H1 (cell line): ENCODE data around the gene RSBN1. TPM values are rescaled to one million over a fixed set of nuclear protein-coding genes. Genes with fewer than 3 reads are reported as not detected.

ENCODE experiments used
- CTCF ChIA-PET: fragments of 300-600 bp; sonication (Branson Sonifier 250); formaldehyde crosslinking; loops from one replicate; lab custom pipeline; 2021; ENCODE audit not compliant: partially characterized antibody; lab: Charles Lee
- POLR2A ChIA-PET: fragments of 300-600 bp; sonication (Branson Sonifier 250); formaldehyde crosslinking; loops from one replicate; lab custom pipeline; 2021; ENCODE audit warnings: inconsistent platforms; ENCODE audit not compliant: partially characterized antibody; lab: Charles Lee
- DNase-seq, 2 experiments: peaks; one replicate each; pipeline versions ENCODE4 v3.0.0 to v3.0.0-alpha.2; 2010 to 2022; ENCODE audit warnings: low spot score in 2 of 2, low read depth in 1 of 2, mixed read lengths in 1 of 2
- FAIRE-seq: peaks from 2 replicates; lab custom pipeline; 2011; peaks lifted over from hg19 to GRCh38; lab: Jason Lieb, UNC
- H2AFZ ChIP-seq: 2 replicates; pipeline ENCODE4 v1.8.1; 2012; ENCODE audit warnings: low read length, inconsistent platforms
- H2AK5ac ChIP-seq: 2 replicates; pipeline ENCODE4 v1.6.1; 2013; ENCODE audit warnings: low read depth, low read length
- H2BK120ac ChIP-seq: replicated peaks from 2 replicates; pipeline ENCODE3; 2013; ENCODE audit warnings: low read depth, low read length, inconsistent platforms
- H2BK12ac ChIP-seq: 2 replicates; pipeline ENCODE4 v1.6.1; 2013; ENCODE audit warnings: low read depth, low read length
- H2BK15ac ChIP-seq: 2 replicates; pipeline ENCODE4 v1.6.1; 2013; ENCODE audit warnings: low read length
- H2BK20ac ChIP-seq: 2 replicates; pipeline ENCODE4 v1.6.1; 2013; ENCODE audit warnings: low read length
- H2BK5ac ChIP-seq: 2 replicates; pipeline ENCODE4 v1.6.1; 2013; ENCODE audit warnings: low read depth, low read length
- H3K14ac ChIP-seq: 2 replicates; pipeline ENCODE4 v1.6.1; 2013; ENCODE audit warnings: inconsistent platforms; ENCODE audit not compliant: insufficient read length
- H3K18ac ChIP-seq: 2 replicates; pipeline ENCODE4 v1.6.1; 2013; ENCODE audit warnings: low read length; ENCODE audit errors: extremely low read depth
- H3K23ac ChIP-seq: 2 replicates; pipeline ENCODE4 v1.6.1; 2013; ENCODE audit warnings: inconsistent platforms; ENCODE audit not compliant: insufficient read length
- H3K23me2 ChIP-seq: 2 replicates; pipeline ENCODE4 v1.6.1; 2013; ENCODE audit warnings: low read depth, low read length
- H3K27ac ChIP-seq: 2 replicates; pipeline ENCODE4 v1.6.1; 2011; ENCODE audit warnings: low read depth, low read length, inconsistent platforms
- H3K27me3 ChIP-seq, 4 experiments: replicated peaks in 1 of 4; 1 replicate in 1 of 4; 2 replicates in 3 of 4; pipeline versions ENCODE4 v1.6.1 to v1.8.1; 2011 to 2013; ENCODE audit warnings: low read length in 3 of 4, mild to moderate bottlenecking in 3 of 4, inconsistent platforms in 2 of 4, mixed read lengths in 2 of 4, moderate library complexity in 1 of 4; ENCODE audit not compliant: control insufficient read depth in 3 of 4, insufficient read depth in 3 of 4; ENCODE audit errors: extremely low read depth in 1 of 4
- H3K36me3 ChIP-seq, 4 experiments: 2 replicates each; pipeline versions ENCODE4 v1.6.1 to v1.8.1; 2011 to 2013; ENCODE audit warnings: mild to moderate bottlenecking in 4 of 4, low read length in 3 of 4, moderate library complexity in 2 of 4, control low read depth in 1 of 4, inconsistent platforms in 1 of 4; ENCODE audit not compliant: insufficient read depth in 4 of 4, control insufficient read depth in 2 of 4
- H3K4ac ChIP-seq: replicated peaks from 2 replicates; pipeline ENCODE3; 2013; ENCODE audit warnings: low read length, low read depth, mixed read lengths, inconsistent platforms; ENCODE audit not compliant: insufficient read length
- H3K4me1 ChIP-seq, 4 experiments: replicated peaks in 1 of 4; 1 replicate in 1 of 4; 2 replicates in 3 of 4; pipeline versions ENCODE4 v1.6.1 to v1.8.1; 2011 to 2013; ENCODE audit warnings: low read length in 3 of 4, inconsistent platforms in 2 of 4, mixed read lengths in 1 of 4; ENCODE audit not compliant: insufficient read depth in 4 of 4, control insufficient read depth in 3 of 4
- H3K4me2 ChIP-seq, 2 experiments: 2 replicates each; pipeline versions ENCODE4 v1.6.1 to v1.8.1; 2011 to 2013; ENCODE audit warnings: low read depth in 2 of 2, low read length in 2 of 2, control low read depth in 1 of 2, inconsistent platforms in 1 of 2, mild to moderate bottlenecking in 1 of 2; ENCODE audit not compliant: insufficient read depth in 1 of 2
- H3K4me3 ChIP-seq, 4 experiments: fragments of 200-600, 300-600 bp in 1 of 4; sonication (generic), shearing (Covaris generic), sonication (Bioruptor Twin) in 1 of 4; 2 replicates each; pipeline versions ENCODE4 v1.5.1 to v1.8.1; 2011 to 2016; ENCODE audit warnings: low read length in 4 of 4, low read depth in 3 of 4, control low read depth in 2 of 4, inconsistent platforms in 2 of 4, mild to moderate bottlenecking in 2 of 4, mixed read lengths in 1 of 4, moderate library complexity in 1 of 4; ENCODE audit not compliant: insufficient read depth in 2 of 4; ENCODE audit errors: extremely low read depth in 1 of 4
- H3K56ac ChIP-seq: replicated peaks from 2 replicates; pipeline ENCODE3; 2013; ENCODE audit warnings: low read depth, mild to moderate bottlenecking, mixed read lengths, low read length, inconsistent platforms; ENCODE audit not compliant: insufficient read length
- H3K79me1 ChIP-seq: 2 replicates; pipeline ENCODE4 v1.6.1; 2013; ENCODE audit warnings: low read depth, low read length, control low read depth
- H3K79me2 ChIP-seq, 2 experiments: 2 replicates each; pipeline versions ENCODE4 v1.6.1 to v1.8.1; 2012 to 2013; ENCODE audit warnings: low read length in 2 of 2, mild to moderate bottlenecking in 2 of 2, inconsistent platforms in 1 of 2; ENCODE audit not compliant: insufficient read depth in 2 of 2, control insufficient read depth in 1 of 2
- H3K9ac ChIP-seq, 4 experiments: replicated peaks in 1 of 4; 1 replicate in 1 of 4; 2 replicates in 3 of 4; pipeline versions ENCODE4 v1.6.1 to v1.8.1; 2011 to 2013; ENCODE audit warnings: low read depth in 3 of 4, low read length in 3 of 4, control low read depth in 2 of 4, mild to moderate bottlenecking in 2 of 4, moderate library complexity in 2 of 4, inconsistent platforms in 1 of 4; ENCODE audit errors: extremely low read depth in 1 of 4
- H3K9me3 ChIP-seq, 2 experiments: 2 replicates each; pipeline versions ENCODE4 v1.6.1 to v1.8.1; 2012 to 2013; ENCODE audit warnings: mild to moderate bottlenecking in 2 of 2, moderate library complexity in 2 of 2, control low read depth in 1 of 2, inconsistent platforms in 1 of 2, low read depth in 1 of 2, low read length in 1 of 2, mixed read lengths in 1 of 2; ENCODE audit not compliant: insufficient read depth in 2 of 2
- H4K20me1 ChIP-seq, 2 experiments: replicated peaks in 1 of 2; 2 replicates each; pipeline versions ENCODE3 to v1.8.1; 2011 to 2013; ENCODE audit warnings: inconsistent platforms in 2 of 2, low read length in 2 of 2, mild to moderate bottlenecking in 1 of 2; ENCODE audit not compliant: insufficient read depth in 2 of 2, control insufficient read depth in 1 of 2
- H4K5ac ChIP-seq: 2 replicates; pipeline ENCODE4 v1.6.1; 2013; ENCODE audit warnings: low read length, low read depth, mixed read lengths, inconsistent platforms; ENCODE audit not compliant: insufficient read length
- H4K8ac ChIP-seq: 2 replicates; pipeline ENCODE4 v1.8.0; 2013; ENCODE audit warnings: mild to moderate bottlenecking, moderate library complexity, low read length, inconsistent platforms; ENCODE audit not compliant: insufficient read depth; ENCODE audit errors: extremely low read depth
- H4K91ac ChIP-seq: replicated peaks from 2 replicates; pipeline ENCODE3; 2013; ENCODE audit warnings: low read length, mixed read lengths, inconsistent platforms; ENCODE audit not compliant: insufficient read length
- BRCA1 ChIP-seq: IDR thresholded peaks from 2 replicates; pipeline ENCODE4 v1.6.1; 2012; ENCODE audit warnings: low read depth, low read length, improper control_type of control experiment
- CBX5 ChIP-seq: fragments of 300-800, 300-1000 bp; sonication (generic); IDR thresholded peaks from 2 replicates; pipeline ENCODE4 v1.7.1; 2016; ENCODE audit warnings: antibody characterized with exemption, low read length, low read depth
- EZH2 ChIP-seq: fragments of 200-600 bp; sonication (generic); IDR thresholded peaks from 2 replicates; pipeline ENCODE4 v1.7.1; 2012; ENCODE audit warnings: low read depth, mild to moderate bottlenecking, moderate library complexity, low read length, inconsistent platforms; ENCODE audit not compliant: severe bottlenecking
- HDAC2 ChIP-seq, 2 experiments: fragments of 300-600 bp in 1 of 2; sonication (generic) in 1 of 2; IDR thresholded peaks; 2 replicates each; pipeline ENCODE4 v1.6.1; 2011 to 2012; ENCODE audit warnings: low read depth in 2 of 2, low read length in 2 of 2, mild to moderate bottlenecking in 2 of 2, moderate library complexity in 2 of 2, borderline replicate concordance in 1 of 2, inconsistent platforms in 1 of 2
- HDAC6 ChIP-seq: IDR thresholded peaks from one replicate; pipeline ENCODE4 v1.7.1; 2012; ENCODE audit warnings: low read depth, mild to moderate bottlenecking, inconsistent platforms, low read length, moderate library complexity
- JUN ChIP-seq: IDR thresholded peaks from 2 replicates; pipeline ENCODE4 v1.6.1; 2011; ENCODE audit warnings: low read depth, mild to moderate bottlenecking, improper control_type of control experiment, low read length
- KDM4A ChIP-seq: IDR thresholded peaks from one replicate; pipeline ENCODE4 v1.7.1; 2012; ENCODE audit warnings: low read depth, mild to moderate bottlenecking, moderate library complexity, low read length, inconsistent platforms; ENCODE audit not compliant: severe bottlenecking
- SIN3A ChIP-seq, 2 experiments: IDR thresholded peaks in 1 of 2; conservative IDR thresholded peaks in 1 of 2; 2 replicates each; pipeline ENCODE4 v1.6.1; 2011 to 2012; ENCODE audit warnings: low read length in 2 of 2, improper control_type of control experiment in 1 of 2, low read depth in 1 of 2, mild to moderate bottlenecking in 1 of 2
- TAF7 ChIP-seq: optimal IDR thresholded peaks from 2 replicates; pipeline ENCODE3; 2011; ENCODE audit warnings: low read depth, mild to moderate bottlenecking, inconsistent platforms, low read length, moderate library complexity, borderline replicate concordance
- TCF12 ChIP-seq: IDR thresholded peaks from 2 replicates; pipeline ENCODE4 v1.6.1; 2011; ENCODE audit warnings: low read depth, mild to moderate bottlenecking, low read length
- TEAD4 ChIP-seq: IDR thresholded peaks from 2 replicates; pipeline ENCODE4 v1.6.1; 2012; ENCODE audit warnings: low read depth, low read length, inconsistent platforms, mixed read lengths
- ZNF274 ChIP-seq: IDR thresholded peaks from 2 replicates; pipeline ENCODE4 v1.7.0; 2012; ENCODE audit warnings: low read length, borderline replicate concordance; ENCODE audit errors: extremely low read depth
- WGBS, 2 experiments: shearing (Covaris generic) in 1 of 2; methylation state at CpG; one replicate each; pipeline versions ENCODE4 v1.1.6 to v1.1.7; 2013 to 2015; ENCODE audit warnings: low lambda C conversion rate in 2 of 2, mixed read lengths in 2 of 2, inconsistent platforms in 1 of 2, low coverage in 1 of 2, missing lambda C conversion rate in 1 of 2; ENCODE audit not compliant: insufficient replicate concordance in 2 of 2, insufficient coverage in 1 of 2, insufficient read length in 1 of 2; ENCODE audit errors: extremely low coverage in 1 of 2, missing lambda C conversion rate in 1 of 2; 5-methylcytosine and 5-hydroxymethylcytosine counted together
- polyA plus RNA-seq, 7 experiments: library from polyadenylated mRNA; depleted of rRNA in 3 of 7; stranded (reverse) in 5 of 7; unstranded in 2 of 7; fragments of >200 nt in 5 of 7; fragments of 200-250 nt in 2 of 7; gene quantifications; 1 replicate in 5 of 7; 2 replicates in 1 of 7; 4 replicates in 1 of 7; pipeline versions ENCODE4 v1.2.1 to v1.2.3, GENCODE V29; 2011 to 2013; ENCODE audit warnings: missing spikeins in 2 of 7, mixed read lengths in 2 of 7
- total RNA-seq: library from RNA; stranded (reverse); fragmentation: NEBNext Ultra II Directional; extraction: Animal tissue kit (Norgen Biotek cat#: 25700); gene quantifications from 2 replicates; pipeline ENCODE4 v1.2.1, GENCODE V29; 2021
- TF ChIP-seq, protein P1 (sequence below): IDR thresholded peaks from 2 replicates; pipeline ENCODE4 v1.6.1; 2012; ENCODE audit warnings: inconsistent platforms

RSBN1 gene
- total and polyA plus RNA-seq, 2 of the 8 experiments (the other 6 are each of a cell fraction or from before 2014, with no cell fraction given): 4.2 to 17.6 TPM

DNA sequence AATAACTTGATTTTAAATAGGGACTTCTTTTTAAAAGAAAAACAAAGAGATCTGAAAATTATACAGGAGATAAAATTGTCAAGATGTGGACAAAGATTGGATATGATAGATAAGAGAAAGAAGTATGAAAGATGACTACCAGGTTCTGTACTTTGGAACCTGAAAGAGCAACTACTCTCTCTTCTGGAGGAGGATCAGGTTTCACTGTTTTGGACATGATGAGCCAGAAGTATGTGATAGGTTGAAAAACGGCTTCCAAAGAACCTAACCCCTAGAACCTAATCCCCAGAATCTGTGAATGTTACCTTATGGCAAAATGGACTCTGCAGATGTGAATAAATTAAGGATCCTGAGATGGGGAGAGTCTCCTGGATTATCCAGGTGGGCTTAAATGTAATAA is 26.2 kb downstream of the RSBN1 start:
- Histone ChIP-seq H3K14ac (no peak overlapping the region), H3K4me3 (no peak overlapping the region), H3K23ac (no peak overlapping the region), H2AK5ac (no peak overlapping the region), H3K79me1 (peaks cover 4% of the 10 kb centered on the region; the same call in 1 of the 2 replicates), H2BK15ac (no peak overlapping the region), H3K9me3 (no peaks in the 10 kb centered on the region), H3K27ac (no peak overlapping the region), H4K91ac (no peak overlapping the region), H3K4ac (no peak overlapping the region), H3K9ac (peak overlapping the region in 1 of 4 experiments; percentile 13; a peak in 1 of 7 replicates), H3K4me2 (no peak overlapping the region), H3K23me2 (no peaks in the 10 kb centered on the region), H4K8ac (no peak overlapping the region), H2BK5ac (no peak overlapping the region), H4K20me1 (peaks cover 2 to 8% of the 10 kb centered on the region in 2 experiments), H3K56ac (no peak overlapping the region), H3K4me1 (peaks cover 0 to 3% (median under 1%) of the 10 kb centered on the region in 4 experiments; a peak in 3 of 7 replicates), H2BK120ac (no peak overlapping the region), H2BK20ac (no peak overlapping the region), H3K79me2 (peaks cover 0 to 50% of the 10 kb centered on the region in 2 experiments; a peak in 2 of 4 replicates), H4K5ac (no peak overlapping the region), H3K36me3 (no peaks in the 10 kb centered on the region; a peak in 1 of 8 replicates), H2BK12ac (no peak overlapping the region), H3K18ac (no peak overlapping the region), H2AFZ (no peak overlapping the region), H3K27me3 (no peaks in the 10 kb centered on the region)
- FAIRE-seq: no peak
- 83% methylated on average over 1 of the region's 1 CpG; no CpG with 5 or more reads in 1 of the 2 experiments for WGBS, 2 experiments
- no peak for DNase-seq
- POLR2A ChIA-PET: no interaction called here
- CTCF ChIA-PET: no interaction called here
- no peak for TF ChIP-seq TCF12
- TF ChIP-seq TAF7: no peak
- no peak for TF ChIP-seq HDAC2 (IDR thresholded peaks at IDR 0.05; ENCODE audit: borderline replicate concordance in 1 of 2, low read depth in 2 of 2, low read length in 2 of 2)
- no peak for TF ChIP-seq KDM4A
- no peak for TF ChIP-seq EZH2
- no peak for TF ChIP-seq SIN3A (conservative IDR thresholded peaks at IDR 0.05 in 1 of 2, IDR thresholded peaks at IDR 0.05 in 1 of 2; ENCODE audit: low read depth in 1 of 2, low read length in 2 of 2)
- TF ChIP-seq ZNF274: no peak
- no peak for TF ChIP-seq TEAD4
- TF ChIP-seq JUN: no peak
- TF ChIP-seq BRCA1: no peak
- TF ChIP-seq HDAC6: no peak
- TF ChIP-seq, protein P1, sequence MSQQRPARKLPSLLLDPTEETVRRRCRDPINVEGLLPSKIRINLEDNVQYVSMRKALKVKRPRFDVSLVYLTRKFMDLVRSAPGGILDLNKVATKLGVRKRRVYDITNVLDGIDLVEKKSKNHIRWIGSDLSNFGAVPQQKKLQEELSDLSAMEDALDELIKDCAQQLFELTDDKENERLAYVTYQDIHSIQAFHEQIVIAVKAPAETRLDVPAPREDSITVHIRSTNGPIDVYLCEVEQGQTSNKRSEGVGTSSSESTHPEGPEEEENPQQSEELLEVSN: no peak
- TF ChIP-seq CBX5: no peak
